Neuron (in vitro differentiated cells): ENCODE data around the gene ZNF254.
"Not testable (repeated sequence)": the region's sequence is repeated elsewhere in the genome, so short reads cannot be mapped to it uniquely, and the experiment has no call there.

Experiments
- H2AFZ ChIP-seq: one replicate; pipeline ENCODE4 v1.6.1; 2013; ENCODE audit warnings: low read depth, mild to moderate bottlenecking, inconsistent platforms, low read length, moderate library complexity
- H3K27me3 ChIP-seq: one replicate; pipeline ENCODE4 v1.6.1; 2013; ENCODE audit warnings: low read length; ENCODE audit not compliant: insufficient read depth
- H3K36me3 ChIP-seq: one replicate; pipeline ENCODE4 v1.6.1; 2013; ENCODE audit warnings: low read length; ENCODE audit not compliant: insufficient read depth
- H3K4me1 ChIP-seq: one replicate; pipeline ENCODE4 v1.6.1; 2013; ENCODE audit warnings: low read length; ENCODE audit not compliant: insufficient read depth
- H3K4me3 ChIP-seq: 2 replicates; pipeline ENCODE4 v1.5.1; 2013; ENCODE audit warnings: mild to moderate bottlenecking, low read length, moderate library complexity
- H3K9me3 ChIP-seq: one replicate; pipeline ENCODE4 v1.6.1; 2013; ENCODE audit warnings: low read length

ZNF254 gene

GRCh38 chr19:24081056-24081455 is 5.9 kb upstream of the ZNF254 start:
- Histone ChIP-seq H3K36me3 (peaks cover 18% of the 10 kb centered on the region), H2AFZ (no peak overlapping the region), H3K4me1 (no peaks in the 10 kb centered on the region), H3K9me3 (peaks cover 2% of the 10 kb centered on the region), H3K27me3 (no peaks in the 10 kb centered on the region), H3K4me3 (no peak overlapping the region)

- H3K27me3 ChIP-seq: no peaks in the 10 kb centered on the region
- peaks cover 9% of the 10 kb centered on the region for H3K9me3 ChIP-seq
- H3K4me3 ChIP-seq: no peak overlapping the region
- H2AFZ ChIP-seq: no peak overlapping the region
- peaks cover 35% of the 10 kb centered on the region for H3K36me3 ChIP-seq
- no peaks in the 10 kb centered on the region for H3K4me1 ChIP-seq
Observed at GRCh38 chr19:24098359-24098758, 11.4 kb downstream of the ZNF254 start.

DNA sequence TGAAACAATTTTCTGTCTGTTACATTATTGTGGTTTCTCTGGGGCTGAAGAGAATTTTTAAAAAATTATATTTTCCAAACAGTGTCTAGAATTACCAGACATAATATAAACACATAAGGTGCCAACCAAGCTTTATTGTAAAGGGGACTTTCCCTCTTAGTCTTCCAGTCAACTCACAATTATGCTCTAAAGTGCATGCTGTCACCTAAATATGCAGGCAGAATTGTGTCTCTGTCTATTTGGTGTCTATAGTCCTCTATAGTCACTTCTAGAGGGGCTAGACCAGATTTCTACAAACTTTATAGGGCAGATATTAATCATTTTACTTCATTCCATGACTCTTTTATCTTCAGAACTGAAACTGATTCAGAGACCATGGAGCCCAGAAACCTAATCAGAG is 12.8 kb downstream of the ZNF254 start:
- H3K36me3 ChIP-seq: peaks cover 41% of the 10 kb centered on the region

GRCh38 chr19:24100597-24100996 is 13.6 kb downstream of the ZNF254 start:
- H3K27me3 ChIP-seq, H2AFZ ChIP-seq, H3K9me3 ChIP-seq, H3K4me3 ChIP-seq, H3K4me1 ChIP-seq: not testable (repeated sequence)
- peaks cover 46% of the 10 kb centered on the region for H3K36me3 ChIP-seq

More for the DNA sequence above, 12.8 kb downstream of the ZNF254 start:
- Histone ChIP-seq H3K4me1 (no peaks in the 10 kb centered on the region), H3K27me3 (no peaks in the 10 kb centered on the region), H2AFZ (no peak overlapping the region), H3K9me3 (peaks cover 8% of the 10 kb centered on the region), H3K4me3 (no peak overlapping the region)

- peaks cover 48% of the 10 kb centered on the region for H3K36me3 ChIP-seq
- peaks cover 8% of the 10 kb centered on the region for H3K9me3 ChIP-seq
- no peak overlapping the region for H3K4me3 ChIP-seq
- no peaks in the 10 kb centered on the region for H3K27me3 ChIP-seq
- no peaks in the 10 kb centered on the region for H3K4me1 ChIP-seq
- no peak overlapping the region for H2AFZ ChIP-seq
Observed at GRCh38 chr19:24101459-24102115, 14.6 kb downstream of the ZNF254 start.

DNA sequence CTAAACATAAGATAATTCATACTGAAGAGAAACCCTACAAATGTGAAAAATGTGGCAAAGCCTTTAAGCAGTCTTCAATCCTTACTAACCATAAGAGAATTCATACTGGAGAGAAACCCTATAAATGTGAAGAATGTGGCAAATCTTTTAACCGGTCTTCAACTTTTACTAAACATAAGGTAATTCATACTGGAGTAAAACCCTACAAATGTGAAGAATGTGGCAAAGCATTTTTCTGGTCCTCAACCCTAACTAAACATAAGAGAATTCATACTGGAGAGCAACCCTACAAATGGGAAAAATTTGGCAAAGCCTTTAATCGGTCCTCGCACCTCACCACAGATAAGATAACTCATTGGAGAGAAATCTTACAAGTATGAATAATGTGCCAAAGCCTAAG is 40.6 kb downstream of the ZNF254 start:
- Histone ChIP-seq H2AFZ (no peak overlapping the region), H3K36me3 (peaks cover 44% of the 10 kb centered on the region), H3K27me3 (no peaks in the 10 kb centered on the region), H3K4me1 (no peaks in the 10 kb centered on the region), H3K9me3 (peaks cover 49% of the 10 kb centered on the region), H3K4me3 (no peak overlapping the region)

- Histone ChIP-seq H3K4me3 (no peak overlapping the region), H3K36me3 (peaks cover 13% of the 10 kb centered on the region), H3K27me3 (no peaks in the 10 kb centered on the region), H3K4me1 (no peaks in the 10 kb centered on the region), H2AFZ (no peak overlapping the region), H3K9me3 (peaks cover 21% of the 10 kb centered on the region)
Observed at GRCh38 chr19:24140099-24140498, 53.1 kb downstream of the ZNF254 start.

DNA sequence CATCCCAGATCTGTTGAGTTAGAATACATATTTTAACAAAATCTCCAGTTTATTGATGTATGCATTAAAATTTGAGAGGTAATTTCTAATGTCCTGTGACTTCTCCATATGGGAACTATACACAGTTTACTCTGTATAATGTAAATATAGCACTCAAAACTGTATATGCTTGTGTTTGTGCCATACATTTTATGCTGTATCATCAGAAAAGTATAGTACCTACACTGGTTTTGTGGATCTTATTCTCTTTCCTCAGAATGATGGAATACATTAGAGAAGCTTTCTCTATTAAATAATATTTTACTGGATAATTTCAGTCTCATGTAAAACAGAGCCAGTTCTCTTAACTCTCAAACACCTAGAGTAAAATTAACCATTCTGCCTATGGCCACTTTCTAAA is 53.6 kb downstream of the ZNF254 start:
- Histone ChIP-seq H2AFZ (no peak overlapping the region), H3K9me3 (peaks cover 17% of the 10 kb centered on the region), H3K36me3 (peaks cover 15% of the 10 kb centered on the region), H3K4me1 (no peaks in the 10 kb centered on the region), H3K27me3 (no peaks in the 10 kb centered on the region), H3K4me3 (no peak overlapping the region)

- no peak overlapping the region for H2AFZ ChIP-seq
- no peak overlapping the region for H3K4me3 ChIP-seq
- H3K27me3 ChIP-seq: no peaks in the 10 kb centered on the region
- H3K36me3 ChIP-seq: peaks cover 10% of the 10 kb centered on the region
- H3K9me3 ChIP-seq: peaks cover 16% of the 10 kb centered on the region
- no peaks in the 10 kb centered on the region for H3K4me1 ChIP-seq
Observed at GRCh38 chr19:24141612-24142011, 54.6 kb downstream of the ZNF254 start.

DNA sequence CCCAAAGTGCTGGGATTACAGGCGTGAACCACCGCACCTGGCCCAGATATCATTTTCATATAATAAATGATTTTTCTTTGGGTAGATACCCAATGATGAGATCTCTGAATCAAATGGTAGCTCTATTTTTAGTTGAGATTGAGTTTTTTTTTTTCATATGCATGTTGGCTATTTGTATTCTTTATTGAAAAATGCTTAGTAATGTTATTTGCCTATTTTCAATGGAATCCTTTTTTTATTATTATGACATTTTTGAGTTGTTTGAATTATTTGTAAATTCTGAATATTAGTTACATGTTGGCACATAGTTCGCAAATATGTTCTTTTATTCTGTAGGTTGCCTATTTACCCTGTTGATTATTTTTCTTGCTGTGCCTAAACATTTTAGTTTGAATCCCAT is 55.8 kb downstream of the ZNF254 start:
- peaks cover 7% of the 10 kb centered on the region for H3K9me3 ChIP-seq
- peaks cover 4% of the 10 kb centered on the region for H3K36me3 ChIP-seq
- H3K27me3 ChIP-seq: no peaks in the 10 kb centered on the region
- H3K4me3 ChIP-seq: no peak overlapping the region
- H3K4me1 ChIP-seq: no peaks in the 10 kb centered on the region
- no peak overlapping the region for H2AFZ ChIP-seq

- no peak overlapping the region for H2AFZ ChIP-seq
- no peak overlapping the region for H3K4me3 ChIP-seq
- no peaks in the 10 kb centered on the region for H3K36me3 ChIP-seq
- no peaks in the 10 kb centered on the region for H3K27me3 ChIP-seq
- H3K4me1 ChIP-seq: no peaks in the 10 kb centered on the region
- H3K9me3 ChIP-seq: peaks cover 5% of the 10 kb centered on the region
Observed at GRCh38 chr19:24159707-24160106, 72.7 kb downstream of the ZNF254 start.

DNA sequence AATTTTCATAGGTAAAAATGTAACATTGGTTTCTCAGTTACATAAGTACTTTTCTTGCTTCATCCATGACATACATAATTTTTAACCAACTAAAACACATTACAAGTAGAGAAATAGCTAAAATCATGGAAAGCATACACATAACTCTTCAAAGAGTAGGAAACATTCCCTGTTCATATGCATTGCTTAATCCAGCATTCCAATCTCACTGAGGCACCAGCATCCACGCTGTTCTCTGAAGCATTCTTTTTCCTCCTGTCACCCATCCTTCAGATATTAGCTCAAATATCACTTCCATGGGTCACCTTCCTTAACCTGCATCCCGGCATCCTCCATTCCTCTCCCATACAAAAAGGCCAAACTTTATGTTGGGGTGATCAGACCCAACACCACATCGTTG is 79.1 kb downstream of the ZNF254 start:
- Histone ChIP-seq H3K9me3 (peaks cover 2% of the 10 kb centered on the region), H3K4me3 (no peak overlapping the region)

DNA sequence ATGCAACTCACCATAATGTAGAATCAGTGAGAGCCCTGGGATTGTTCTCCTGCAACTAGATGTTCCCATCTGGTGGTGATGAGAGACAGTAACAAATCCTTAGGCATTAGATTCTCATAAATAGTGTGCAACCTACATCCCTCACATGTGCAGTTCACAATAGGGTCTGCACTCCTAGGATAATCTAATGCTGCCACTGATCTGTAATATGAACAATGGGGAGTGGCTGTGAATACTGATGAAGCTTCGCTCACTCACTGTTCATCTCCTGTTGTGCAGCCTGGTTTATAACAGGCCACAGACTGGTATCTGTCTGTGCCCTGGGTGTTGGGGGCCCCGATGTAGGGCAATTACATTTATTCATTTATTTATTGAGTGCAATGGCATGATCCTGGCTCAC is 86.9 kb downstream of the ZNF254 start:
- H3K36me3 ChIP-seq: no peaks in the 10 kb centered on the region
- no peak overlapping the region for H3K4me3 ChIP-seq
- peaks cover 8% of the 10 kb centered on the region for H3K9me3 ChIP-seq
- no peaks in the 10 kb centered on the region for H3K4me1 ChIP-seq
- H3K27me3 ChIP-seq: no peaks in the 10 kb centered on the region
- no peak overlapping the region for H2AFZ ChIP-seq

More for the DNA sequence above, 79.1 kb downstream of the ZNF254 start:
- no peak overlapping the region for H2AFZ ChIP-seq
- no peaks in the 10 kb centered on the region for H3K27me3 ChIP-seq
- no peaks in the 10 kb centered on the region for H3K4me1 ChIP-seq
- H3K36me3 ChIP-seq: no peaks in the 10 kb centered on the region

DNA sequence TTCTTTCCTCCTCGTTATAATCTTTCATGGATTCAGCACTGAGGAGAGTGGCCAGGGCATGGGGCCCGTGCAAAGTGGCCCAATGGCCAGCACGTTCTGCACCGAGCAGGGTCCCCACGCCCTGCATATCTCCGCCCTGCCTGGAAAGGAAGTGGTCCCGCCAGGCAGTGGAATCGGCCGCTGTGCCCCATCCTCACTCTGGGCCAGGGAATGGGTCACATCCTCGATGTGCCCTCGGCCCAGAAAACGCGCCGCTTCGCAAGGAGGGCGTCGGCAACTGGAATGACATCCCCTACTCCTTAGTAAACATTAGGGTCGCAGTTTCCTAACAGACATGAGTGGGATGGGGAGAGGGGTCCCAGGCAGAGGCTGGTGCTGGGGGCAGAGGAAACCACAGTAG is 90.7 kb downstream of the ZNF254 start:
- Histone ChIP-seq H3K27me3 (no peaks in the 10 kb centered on the region), H3K9me3 (peaks cover 8% of the 10 kb centered on the region), H3K36me3 (no peaks in the 10 kb centered on the region), H2AFZ (no peak overlapping the region), H3K4me3 (no peak overlapping the region), H3K4me1 (no peaks in the 10 kb centered on the region)
